GM13977 (cell line): ENCODE data around the gene GAP43.
"Not testable (repeated sequence)": the region's sequence is repeated elsewhere in the genome, so short reads cannot be mapped to it uniquely, and the experiment has no call there.

ENCODE experiments used
- DNase-seq: peaks from one replicate; pipeline ENCODE4 v3.0.0; 2012; ENCODE audit warnings: low spot score
- in situ Hi-C: fragments of 300-500 bp; cut with MboI; formaldehyde crosslinking; loops from one replicate; pipeline ENCODE4 v1.12.0; 2022; ENCODE audit warnings: low sequenced_read_pairs, low pct_unique_long_range_greater_than_20kb, mixed read lengths, inconsistent platforms; ENCODE audit not compliant: unreplicated experiment
- TF ChIP-seq, protein P1 (sequence below): IDR thresholded peaks from 2 replicates; pipeline ENCODE4 v1.5.1; 2012; ENCODE audit warnings: mild to moderate bottlenecking, control low read depth; ENCODE audit not compliant: insufficient read depth; ENCODE audit errors: extremely low read depth, missing control alignments

GAP43 gene

DNA sequence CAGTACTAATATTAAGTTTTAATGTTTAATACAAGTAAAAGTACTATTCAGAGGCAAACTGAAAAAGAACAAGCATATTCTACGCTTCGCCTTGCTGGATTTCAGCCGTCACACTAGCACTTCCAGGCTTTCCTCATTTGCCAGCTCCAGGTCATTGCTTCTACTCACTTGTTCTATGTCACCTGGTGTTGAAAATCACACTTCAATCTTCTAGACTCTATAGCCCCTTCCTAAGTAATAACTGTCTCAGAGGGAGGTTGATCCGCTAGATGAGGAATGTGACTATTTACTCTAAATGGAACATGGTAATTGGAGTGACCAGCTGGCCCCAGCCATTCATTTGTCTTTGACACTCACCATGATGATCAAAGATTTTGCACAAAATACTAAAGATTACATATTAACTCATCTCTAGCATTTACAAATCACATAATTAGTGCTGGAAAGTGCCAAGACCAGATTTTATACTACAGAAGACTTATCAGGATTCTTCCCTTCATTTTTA is 92.0 kb downstream of the GAP43 start:
- DNase-seq, result no peak
- in situ Hi-C loops, result no loop called here
- TF ChIP-seq, protein P1, sequence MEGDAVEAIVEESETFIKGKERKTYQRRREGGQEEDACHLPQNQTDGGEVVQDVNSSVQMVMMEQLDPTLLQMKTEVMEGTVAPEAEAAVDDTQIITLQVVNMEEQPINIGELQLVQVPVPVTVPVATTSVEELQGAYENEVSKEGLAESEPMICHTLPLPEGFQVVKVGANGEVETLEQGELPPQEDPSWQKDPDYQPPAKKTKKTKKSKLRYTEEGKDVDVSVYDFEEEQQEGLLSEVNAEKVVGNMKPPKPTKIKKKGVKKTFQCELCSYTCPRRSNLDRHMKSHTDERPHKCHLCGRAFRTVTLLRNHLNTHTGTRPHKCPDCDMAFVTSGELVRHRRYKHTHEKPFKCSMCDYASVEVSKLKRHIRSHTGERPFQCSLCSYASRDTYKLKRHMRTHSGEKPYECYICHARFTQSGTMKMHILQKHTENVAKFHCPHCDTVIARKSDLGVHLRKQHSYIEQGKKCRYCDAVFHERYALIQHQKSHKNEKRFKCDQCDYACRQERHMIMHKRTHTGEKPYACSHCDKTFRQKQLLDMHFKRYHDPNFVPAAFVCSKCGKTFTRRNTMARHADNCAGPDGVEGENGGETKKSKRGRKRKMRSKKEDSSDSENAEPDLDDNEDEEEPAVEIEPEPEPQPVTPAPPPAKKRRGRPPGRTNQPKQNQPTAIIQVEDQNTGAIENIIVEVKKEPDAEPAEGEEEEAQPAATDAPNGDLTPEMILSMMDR, result no peak

DNA sequence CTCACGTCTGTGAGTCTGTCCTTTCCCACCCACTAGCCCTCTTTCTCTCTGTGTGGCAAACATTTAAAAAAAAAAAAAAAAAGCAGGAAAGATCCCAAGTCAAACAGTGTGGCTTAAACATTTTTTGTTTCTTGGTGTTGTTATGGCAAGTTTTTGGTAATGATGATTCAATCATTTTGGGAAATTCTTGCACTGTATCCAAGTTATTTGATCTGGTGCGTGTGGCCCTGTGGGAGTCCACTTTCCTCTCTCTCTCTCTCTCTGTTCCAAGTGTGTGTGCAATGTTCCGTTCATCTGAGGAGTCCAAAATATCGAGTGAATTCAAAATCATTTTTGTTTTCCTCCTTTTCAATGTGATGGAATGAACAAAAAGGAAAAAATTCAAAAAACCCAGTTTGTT is 97.7 kb downstream of the GAP43 start:
- DNase-seq, result no peak
- TF ChIP-seq, protein P1, result no peak
- in situ Hi-C loops, result no loop called here

DNA sequence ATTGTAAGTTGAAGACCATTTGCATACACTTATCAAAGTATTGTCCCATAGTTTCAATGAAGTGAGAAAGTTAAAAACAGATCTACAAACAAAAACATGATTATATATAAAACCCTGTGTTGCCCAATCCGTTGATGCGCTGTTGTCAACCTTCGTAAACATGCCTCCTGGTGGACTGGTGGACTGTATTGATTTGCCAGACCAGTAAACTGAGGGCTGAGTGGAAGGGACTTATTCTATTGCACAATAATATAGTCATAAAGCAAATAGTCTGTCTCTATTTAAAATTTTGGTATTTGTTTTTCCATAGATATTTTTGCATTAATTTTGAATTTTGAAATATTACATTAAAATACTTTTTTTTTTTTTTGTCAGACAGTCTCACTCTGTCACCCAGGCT is 102.5 kb downstream of the GAP43 start:
- TF ChIP-seq, protein P1, result no peak
- DNase-seq, result no peak
- in situ Hi-C loops, result no loop called here

DNA sequence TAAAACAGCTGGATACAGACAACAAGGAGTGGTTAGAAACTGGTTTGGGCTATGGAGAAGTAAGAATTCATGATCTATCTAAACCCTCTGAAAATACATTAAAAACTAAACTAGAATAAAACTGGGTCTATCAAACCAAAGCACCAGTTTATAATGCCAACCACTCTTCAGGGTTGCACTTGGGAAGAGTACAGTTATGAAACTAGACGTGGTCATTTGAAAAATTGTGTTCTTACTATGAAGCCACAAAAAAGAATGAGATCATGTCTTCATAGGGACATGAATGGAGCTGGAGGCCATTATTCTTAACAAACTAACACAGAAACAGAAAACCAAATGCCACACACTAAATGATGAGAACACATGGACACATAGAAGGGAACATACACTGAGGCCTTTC is 103.8 kb downstream of the GAP43 start:
- DNase-seq, result no peak
- in situ Hi-C loops, result no loop called here
- TF ChIP-seq, protein P1, result no peak

DNA sequence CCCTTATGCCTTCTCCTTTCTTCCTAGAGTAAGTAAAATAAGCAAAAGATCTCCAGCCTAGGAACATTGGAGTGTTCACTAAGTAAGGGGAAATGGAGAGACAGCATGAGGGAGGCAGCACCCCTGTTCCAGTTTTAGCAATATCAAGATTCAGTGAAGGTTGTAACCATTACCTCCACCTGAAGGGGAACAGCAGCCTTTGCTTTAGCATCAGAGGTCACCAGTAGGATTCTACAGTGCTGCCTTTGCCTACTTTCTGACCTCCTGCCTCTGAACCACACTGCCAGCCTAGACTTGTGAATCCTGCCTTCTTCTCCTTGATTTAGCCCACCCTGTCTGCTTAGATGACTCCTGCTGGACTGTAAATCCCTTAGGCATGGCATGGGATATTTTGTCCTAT is 104.7 kb downstream of the GAP43 start:
- in situ Hi-C loops, result no loop called here
- TF ChIP-seq, protein P1, result no peak
- DNase-seq, result no peak

DNA sequence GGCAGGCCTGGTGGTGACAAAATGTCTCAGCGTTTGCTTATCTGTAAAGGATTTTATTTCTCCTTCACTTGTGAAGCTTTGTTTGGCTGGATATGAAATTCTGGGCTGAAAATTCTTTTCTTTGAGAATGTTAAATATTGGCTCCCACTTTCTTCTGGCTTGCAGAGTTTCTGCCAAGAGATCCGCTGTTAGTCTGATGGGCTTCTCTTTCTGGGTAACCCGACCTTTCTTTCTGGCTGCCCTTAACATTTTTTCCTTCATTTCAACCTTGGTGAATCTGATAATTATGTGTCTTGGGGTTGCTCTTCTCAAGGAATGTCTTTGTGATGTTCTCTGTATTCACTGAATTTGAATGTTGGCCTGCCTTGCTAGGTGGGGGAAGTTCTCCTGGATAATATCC is 113.0 kb downstream of the GAP43 start:
- in situ Hi-C loops, DNase-seq: not testable (repeated sequence)

DNA sequence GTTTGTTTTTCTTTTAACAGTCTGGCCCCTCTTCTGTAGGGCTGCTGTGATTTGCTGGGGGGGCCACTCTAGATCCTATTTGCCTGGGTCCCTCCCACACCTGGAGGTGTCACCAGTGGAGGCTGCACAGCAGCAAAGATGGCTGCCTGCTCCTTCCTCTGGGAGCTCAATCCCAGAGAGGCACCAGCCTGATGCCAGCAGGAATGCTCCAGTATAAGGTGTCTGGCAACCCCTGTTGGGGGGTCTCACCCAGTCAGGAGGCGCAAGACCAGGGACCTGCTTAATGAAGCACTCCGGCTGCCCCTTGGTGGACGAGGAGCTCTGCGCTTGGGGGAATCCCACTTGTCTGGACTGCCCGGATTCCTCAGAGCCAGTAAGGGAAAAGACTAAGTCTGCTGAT is 118.3 kb downstream of the GAP43 start:
- in situ Hi-C loops, result no loop called here
- TF ChIP-seq, protein P1, result no peak
- no peak for DNase-seq

DNA sequence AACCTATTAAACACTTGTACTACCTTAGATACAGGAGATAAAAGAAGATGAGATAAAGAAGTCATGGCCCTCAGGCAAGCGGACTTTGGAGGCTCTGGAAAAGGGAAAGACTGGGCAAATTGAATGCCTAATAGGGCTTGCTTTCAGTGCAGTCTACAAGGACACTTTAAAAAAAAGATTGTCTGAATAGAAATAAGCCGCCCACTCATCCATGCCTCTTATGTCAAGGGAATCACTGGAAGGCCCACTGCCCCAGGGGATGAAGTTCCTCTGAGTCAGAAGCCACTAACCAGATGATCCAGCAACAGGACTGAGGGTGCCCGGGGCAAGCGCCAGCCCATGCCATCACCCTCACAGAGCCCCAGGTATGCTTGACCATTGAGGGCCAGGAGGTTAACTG is 121.2 kb downstream of the GAP43 start:
- in situ Hi-C loops, DNase-seq: not testable (repeated sequence)

DNA sequence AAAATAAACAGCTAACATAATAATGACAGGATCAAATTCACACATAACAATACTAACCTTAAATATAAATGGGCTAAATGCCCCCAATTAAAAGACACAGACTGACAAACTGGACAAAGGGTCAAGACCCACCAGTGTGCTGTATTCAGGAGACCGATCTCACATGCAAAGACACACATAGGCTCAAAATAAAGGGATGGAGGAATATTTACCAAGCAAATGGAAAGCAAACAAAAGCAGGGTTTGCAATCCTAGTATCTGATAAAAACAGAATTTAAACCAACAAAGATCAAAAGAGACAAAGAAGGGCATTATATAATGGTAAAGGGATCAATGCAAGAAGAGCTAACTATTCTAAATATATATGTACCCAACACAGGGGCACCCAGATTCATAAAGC is 129.7 kb downstream of the GAP43 start:
- in situ Hi-C loops, DNase-seq: not testable (repeated sequence)
